ENCODE data around the gene BAZ2B.

DNA sequence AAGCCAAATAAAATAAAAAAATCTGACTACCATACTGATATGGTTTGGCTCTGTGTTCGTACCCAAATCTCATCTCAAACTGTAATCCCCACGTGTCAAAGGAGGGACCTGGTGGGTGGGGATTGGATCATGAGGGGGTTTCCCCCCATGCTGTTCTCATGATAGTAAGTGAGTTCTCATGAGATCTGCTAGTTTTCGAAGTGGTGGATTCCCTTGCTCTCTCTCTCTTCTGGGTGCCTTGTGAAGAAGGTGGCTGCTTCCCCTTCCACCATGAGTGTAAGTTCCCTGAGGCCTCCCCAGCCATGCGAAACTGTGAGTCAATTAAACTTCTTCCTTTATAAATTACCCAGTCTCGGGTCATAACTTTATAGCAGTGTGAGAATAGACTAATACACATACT is 206.1 kb downstream of the BAZ2B start:
- TF ChIP-seq CTCF (IDR thresholded peaks at IDR 0.05) (no peak), SREBF2 (IDR thresholded peaks at IDR 0.05) (no peak), SMC3 (IDR thresholded peaks at IDR 0.05) (no peak), ESRRA (IDR thresholded peaks at IDR 0.05; ENCODE audit: borderline replicate concordance, low read length) (no peak), PHF8 (IDR thresholded peaks at IDR 0.05; ENCODE audit: borderline replicate concordance, low read depth) (no peak), EP300 (IDR thresholded peaks at IDR 0.05) (no peak), HMGXB4 (CRISPR knock-in tag; IDR thresholded peaks at IDR 0.05; ENCODE audit: borderline replicate concordance) (no peak), EHF (CRISPR knock-in tag; IDR thresholded peaks at IDR 0.05) (no peak), POLR2A (IDR thresholded peaks at IDR 0.05; ENCODE audit: low read length) (no peak), RNF2 (IDR thresholded peaks at IDR 0.05; ENCODE audit: borderline replicate concordance, low read depth) (no peak), CEBPB (IDR thresholded peaks at IDR 0.05) (no peak), BHLHE40 (IDR thresholded peaks at IDR 0.05; ENCODE audit: low read depth, low read length) (no peak)
- TF ChIP-seq, protein P1, sequence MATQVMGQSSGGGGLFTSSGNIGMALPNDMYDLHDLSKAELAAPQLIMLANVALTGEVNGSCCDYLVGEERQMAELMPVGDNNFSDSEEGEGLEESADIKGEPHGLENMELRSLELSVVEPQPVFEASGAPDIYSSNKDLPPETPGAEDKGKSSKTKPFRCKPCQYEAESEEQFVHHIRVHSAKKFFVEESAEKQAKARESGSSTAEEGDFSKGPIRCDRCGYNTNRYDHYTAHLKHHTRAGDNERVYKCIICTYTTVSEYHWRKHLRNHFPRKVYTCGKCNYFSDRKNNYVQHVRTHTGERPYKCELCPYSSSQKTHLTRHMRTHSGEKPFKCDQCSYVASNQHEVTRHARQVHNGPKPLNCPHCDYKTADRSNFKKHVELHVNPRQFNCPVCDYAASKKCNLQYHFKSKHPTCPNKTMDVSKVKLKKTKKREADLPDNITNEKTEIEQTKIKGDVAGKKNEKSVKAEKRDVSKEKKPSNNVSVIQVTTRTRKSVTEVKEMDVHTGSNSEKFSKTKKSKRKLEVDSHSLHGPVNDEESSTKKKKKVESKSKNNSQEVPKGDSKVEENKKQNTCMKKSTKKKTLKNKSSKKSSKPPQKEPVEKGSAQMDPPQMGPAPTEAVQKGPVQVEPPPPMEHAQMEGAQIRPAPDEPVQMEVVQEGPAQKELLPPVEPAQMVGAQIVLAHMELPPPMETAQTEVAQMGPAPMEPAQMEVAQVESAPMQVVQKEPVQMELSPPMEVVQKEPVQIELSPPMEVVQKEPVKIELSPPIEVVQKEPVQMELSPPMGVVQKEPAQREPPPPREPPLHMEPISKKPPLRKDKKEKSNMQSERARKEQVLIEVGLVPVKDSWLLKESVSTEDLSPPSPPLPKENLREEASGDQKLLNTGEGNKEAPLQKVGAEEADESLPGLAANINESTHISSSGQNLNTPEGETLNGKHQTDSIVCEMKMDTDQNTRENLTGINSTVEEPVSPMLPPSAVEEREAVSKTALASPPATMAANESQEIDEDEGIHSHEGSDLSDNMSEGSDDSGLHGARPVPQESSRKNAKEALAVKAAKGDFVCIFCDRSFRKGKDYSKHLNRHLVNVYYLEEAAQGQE (IDR thresholded peaks at IDR 0.05) = no peak
- TF ChIP-seq, protein P2, sequence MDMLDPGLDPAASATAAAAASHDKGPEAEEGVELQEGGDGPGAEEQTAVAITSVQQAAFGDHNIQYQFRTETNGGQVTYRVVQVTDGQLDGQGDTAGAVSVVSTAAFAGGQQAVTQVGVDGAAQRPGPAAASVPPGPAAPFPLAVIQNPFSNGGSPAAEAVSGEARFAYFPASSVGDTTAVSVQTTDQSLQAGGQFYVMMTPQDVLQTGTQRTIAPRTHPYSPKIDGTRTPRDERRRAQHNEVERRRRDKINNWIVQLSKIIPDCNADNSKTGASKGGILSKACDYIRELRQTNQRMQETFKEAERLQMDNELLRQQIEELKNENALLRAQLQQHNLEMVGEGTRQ (IDR thresholded peaks at IDR 0.05) = no peak

All from A549 (cell line).